Activated T-cell treated with anti-CD3 and anti-CD28 coated beads for 24 hours (primary cell): ENCODE measurements around the gene PLEKHH2.

Experiments
- DNase-seq: peaks from one replicate; pipeline ENCODE4 v3.0.0-alpha.2; 2020; ENCODE audit warnings: low read depth

The PLEKHH2 gene

GRCh38 chr2:43812006-43812405, 174.9 kb downstream of the PLEKHH2 start:
- DNase-seq = no peak

DNA sequence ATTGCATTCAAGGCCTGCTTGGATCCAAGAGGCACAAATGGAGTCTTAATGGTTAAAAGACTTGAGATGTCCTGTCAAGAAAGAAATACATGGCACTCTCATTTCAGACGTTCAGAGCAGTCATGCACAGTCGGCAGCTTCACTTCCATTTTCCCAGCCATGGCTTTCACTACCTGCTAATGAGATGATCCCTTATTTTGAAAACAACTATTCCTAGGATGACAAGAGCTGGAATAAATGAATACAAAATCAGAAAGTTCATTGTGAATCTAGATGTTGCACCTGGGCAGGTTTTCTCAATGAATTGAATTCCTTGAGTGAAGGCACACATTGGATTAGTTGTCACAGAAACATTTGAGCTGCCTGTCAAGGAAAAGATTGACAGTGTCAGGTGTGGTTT, 175.9 kb downstream of the PLEKHH2 start:
- DNase-seq = no peak

- no peak for DNase-seq
These were observed 177.7 kb downstream of the PLEKHH2 start for GRCh38 chr2:43814711-43815110.
